MM.1S (cell line): ENCODE measurements around the gene ATL1.

ENCODE experiments used
- DNase-seq: peaks from one replicate; pipeline ENCODE4 v3.0.0-alpha.2; 2015
- H2AFZ ChIP-seq: fragments of 300-600 bp; sonication (generic); 2 replicates; pipeline ENCODE4 v1.6.0; 2016; ENCODE audit warnings: antibody characterized with exemption, low read length
- H3F3A ChIP-seq: fragments of 300-600 bp; sonication (generic); 2 replicates; pipeline ENCODE4 v1.6.1; 2016; ENCODE audit warnings: mild to moderate bottlenecking, antibody characterized with exemption, low read length, moderate library complexity, mixed read lengths; ENCODE audit not compliant: insufficient read depth
- H3K27ac ChIP-seq: fragments of 300-600 bp; sonication (generic); 2 replicates; pipeline ENCODE4 v1.5.1; 2016; ENCODE audit warnings: mild to moderate bottlenecking, low read length
- H3K27me3 ChIP-seq: fragments of 300-600 bp; sonication (generic); replicated peaks from 2 replicates; pipeline ENCODE4 v1.6.0; 2016; ENCODE audit warnings: low read length; ENCODE audit not compliant: insufficient read depth
- H3K36me3 ChIP-seq: fragments of 300-600 bp; sonication (generic); replicated peaks from 2 replicates; pipeline ENCODE4 v1.6.1; 2016; ENCODE audit warnings: mild to moderate bottlenecking, low read length, mixed read lengths; ENCODE audit not compliant: insufficient read depth
- H3K4me1 ChIP-seq: fragments of 300-600 bp; sonication (generic); 2 replicates; pipeline ENCODE4 v1.6.1; 2016; ENCODE audit warnings: low read length, mixed read lengths
- H3K4me2 ChIP-seq: fragments of 300-600 bp; sonication (generic); 2 replicates; pipeline ENCODE4 v1.6.0; 2016; ENCODE audit warnings: low read depth, low read length
- H3K4me3 ChIP-seq: fragments of 300-600 bp; sonication (generic); 2 replicates; pipeline ENCODE4 v1.5.1; 2016; ENCODE audit warnings: low read length, mixed read lengths
- H3K79me2 ChIP-seq: fragments of 300-600 bp; sonication (generic); 2 replicates; pipeline ENCODE4 v1.6.1; 2016; ENCODE audit warnings: mixed run types, low read length, mixed read lengths
- H3K9ac ChIP-seq: fragments of 300-600 bp; sonication (generic); 2 replicates; pipeline ENCODE4 v1.6.1; 2016; ENCODE audit warnings: low read length, mixed read lengths
- H3K9me2 ChIP-seq: fragments of 300-600 bp; sonication (generic); replicated peaks from 2 replicates; pipeline ENCODE4 v1.6.1; 2016; ENCODE audit warnings: mild to moderate bottlenecking, low read length, mixed read lengths; ENCODE audit not compliant: insufficient read depth
- H3K9me3 ChIP-seq: fragments of 300-600 bp; sonication (generic); replicated peaks from 2 replicates; pipeline ENCODE4 v1.6.1; 2016; ENCODE audit warnings: mild to moderate bottlenecking, low read length, mixed read lengths; ENCODE audit not compliant: insufficient read depth
- H4K20me1 ChIP-seq: fragments of 300-600 bp; sonication (generic); 2 replicates; pipeline ENCODE4 v1.6.1; 2016; ENCODE audit warnings: mild to moderate bottlenecking, low read length, moderate library complexity, mixed read lengths; ENCODE audit not compliant: insufficient read depth
- CTCF ChIP-seq: fragments of 300-600 bp; sonication (generic); IDR thresholded peaks from 2 replicates; pipeline ENCODE4 v1.5.1; 2016; ENCODE audit warnings: antibody characterized with exemption, low read length, mixed read lengths
- EZH2 ChIP-seq: fragments of 300-600 bp; sonication (generic); optimal IDR thresholded peaks from 2 replicates; pipeline ENCODE3; 2017; ENCODE audit warnings: low read depth, mild to moderate bottlenecking, antibody characterized with exemption, low read length, mixed read lengths
- EZH2phosphoT487 ChIP-seq: fragments of 300-600 bp; sonication (generic); IDR thresholded peaks from 2 replicates; pipeline ENCODE4 v1.6.1; 2018; ENCODE audit warnings: antibody characterized with exemption, low read length

ATL1 gene

DNA sequence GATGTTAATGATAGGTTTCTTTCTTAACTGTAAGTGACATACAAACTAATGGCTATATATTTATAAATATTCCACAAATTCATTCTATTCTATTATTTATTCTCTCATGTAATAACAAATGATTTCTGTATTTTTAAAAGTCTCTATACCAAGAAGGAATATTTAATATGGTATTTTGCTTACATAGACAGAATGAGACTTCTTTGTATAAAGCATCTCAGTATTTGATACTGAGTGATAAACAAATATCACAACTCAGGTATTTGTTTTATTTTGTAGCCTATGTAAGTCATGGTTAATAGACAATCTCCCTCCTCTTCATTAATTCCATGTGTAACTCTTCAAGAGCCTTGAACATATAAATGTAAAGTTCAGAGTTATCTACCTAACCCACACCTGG, 18.0 kb downstream of the ATL1 start:
- Histone ChIP-seq H3K79me2 (no peaks in the 10 kb centered on the region), H3K36me3 (no peaks in the 10 kb centered on the region), H3K27ac (no peak overlapping the region), H3K9me2 (no peaks in the 10 kb centered on the region), H3K4me1 (no peaks in the 10 kb centered on the region), H3K9ac (no peak overlapping the region), H3F3A (no peaks in the 10 kb centered on the region), H3K4me2 (no peak overlapping the region), H2AFZ (no peak overlapping the region), H3K27me3 (no peaks in the 10 kb centered on the region), H3K4me3 (no peak overlapping the region), H4K20me1 (no peaks in the 10 kb centered on the region), H3K9me3 (no peaks in the 10 kb centered on the region)
- DNase-seq = no peak
- TF ChIP-seq EZH2phosphoT487 (no peak), EZH2 (no peak), CTCF (no peak)

DNA sequence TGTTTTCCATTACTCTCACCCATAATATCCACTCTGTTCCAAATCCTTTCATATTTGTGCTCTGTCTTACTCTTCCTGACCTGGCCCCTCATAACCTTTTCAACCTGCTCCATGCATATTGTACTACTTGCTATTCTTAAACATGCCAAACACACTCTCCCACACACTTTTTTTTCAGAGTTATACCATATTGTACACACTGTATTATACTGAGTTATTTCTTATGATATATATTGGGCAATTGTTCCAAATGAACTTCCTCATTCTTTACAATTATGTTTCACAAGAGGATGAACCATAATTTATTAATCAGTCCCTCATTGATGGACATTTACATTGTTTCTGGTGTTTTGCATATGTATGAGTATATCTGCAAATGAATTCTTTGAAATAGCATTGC, 18.5 kb downstream of the ATL1 start:
- DNase-seq = no peak

DNA sequence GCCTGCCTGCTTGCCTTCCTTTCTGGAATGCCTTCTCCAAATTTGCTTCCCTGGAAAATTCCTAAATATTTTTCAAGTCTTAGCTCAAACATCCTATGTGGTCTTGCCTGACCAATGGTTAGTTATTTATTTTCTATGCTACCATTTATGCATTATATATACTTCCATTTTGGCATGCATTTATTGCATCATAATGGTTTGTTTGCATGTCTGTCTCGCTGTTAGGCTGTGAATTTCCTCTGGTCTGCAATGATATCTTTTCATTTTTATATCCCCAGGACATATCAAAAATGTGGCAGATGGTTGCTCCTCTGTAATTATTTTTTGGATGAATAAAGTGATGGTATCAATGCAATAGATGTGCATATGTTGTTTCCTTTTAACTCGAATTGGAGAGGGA, 30.5 kb downstream of the ATL1 start:
- no peaks in the 10 kb centered on the region for H4K20me1 ChIP-seq
- H3F3A ChIP-seq = no peaks in the 10 kb centered on the region
- H3K36me3 ChIP-seq = no peaks in the 10 kb centered on the region
- H3K9ac ChIP-seq = no peak overlapping the region
- no peaks in the 10 kb centered on the region for H3K4me1 ChIP-seq
- no peaks in the 10 kb centered on the region for H3K27me3 ChIP-seq
- DNase-seq = no peak
- no peak overlapping the region for H2AFZ ChIP-seq
- H3K9me3 ChIP-seq = no peaks in the 10 kb centered on the region
- H3K4me3 ChIP-seq = no peak overlapping the region
- H3K9me2 ChIP-seq = no peaks in the 10 kb centered on the region
- H3K27ac ChIP-seq = no peak overlapping the region
- no peak for TF ChIP-seq EZH2
- H3K79me2 ChIP-seq = no peaks in the 10 kb centered on the region
- no peak overlapping the region for H3K4me2 ChIP-seq

More for the DNA sequence above, 18.5 kb downstream of the ATL1 start:
- Histone ChIP-seq H3K4me1 (no peaks in the 10 kb centered on the region), H3F3A (no peaks in the 10 kb centered on the region), H3K36me3 (no peaks in the 10 kb centered on the region), H3K27ac (no peak overlapping the region), H4K20me1 (no peaks in the 10 kb centered on the region), H3K9ac (no peak overlapping the region), H3K79me2 (no peaks in the 10 kb centered on the region), H3K27me3 (no peaks in the 10 kb centered on the region), H3K9me3 (no peaks in the 10 kb centered on the region), H3K9me2 (no peaks in the 10 kb centered on the region), H3K4me3 (no peak overlapping the region), H2AFZ (no peak overlapping the region), H3K4me2 (no peak overlapping the region)
- TF ChIP-seq EZH2 (no peak), CTCF (no peak)

DNA sequence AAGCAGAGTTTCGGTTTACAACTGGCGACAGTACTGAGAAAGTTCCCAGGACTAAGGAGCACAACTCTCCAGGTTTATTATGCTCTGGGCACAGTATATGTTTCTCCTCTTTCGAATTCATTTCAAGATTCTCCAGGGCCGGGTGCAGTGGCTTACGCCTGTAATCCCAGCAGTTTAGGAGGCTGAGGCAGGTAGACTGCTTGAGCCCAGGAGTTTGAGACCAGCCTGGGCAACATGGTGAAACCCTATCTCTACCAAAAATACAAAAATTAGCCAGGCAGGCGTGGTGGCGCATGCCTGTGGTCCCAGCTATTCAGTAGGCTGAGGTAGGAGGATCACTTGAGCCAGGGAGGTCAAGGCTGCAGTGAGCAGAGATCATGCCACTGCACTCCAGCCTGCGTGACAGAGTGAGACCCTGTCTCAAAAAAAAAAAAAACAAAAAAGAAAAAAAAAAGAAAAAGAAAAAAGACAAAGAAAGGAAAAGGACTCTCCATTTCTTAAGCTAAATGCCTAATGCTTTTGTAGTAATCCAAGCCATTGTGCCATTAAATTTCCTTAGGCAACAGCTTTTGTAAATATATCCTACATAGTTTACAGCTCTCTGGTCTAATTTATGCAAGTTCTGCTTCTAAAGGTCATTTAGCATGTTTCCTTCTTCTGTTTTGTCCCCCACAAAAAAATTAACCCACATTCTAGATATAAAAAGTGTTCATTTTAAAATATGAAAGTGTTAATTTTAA, 34.8 kb downstream of the ATL1 start:
- no peaks in the 10 kb centered on the region for H3K4me1 ChIP-seq
- no peak for DNase-seq
- no peaks in the 10 kb centered on the region for H3K27me3 ChIP-seq
- H3F3A ChIP-seq = no peaks in the 10 kb centered on the region
- no peak overlapping the region for H3K27ac ChIP-seq
- H2AFZ ChIP-seq = no peak overlapping the region
- no peaks in the 10 kb centered on the region for H3K9me3 ChIP-seq
- no peak overlapping the region for H3K4me2 ChIP-seq
- no peak overlapping the region for H3K9ac ChIP-seq
- H3K36me3 ChIP-seq = no peaks in the 10 kb centered on the region
- H4K20me1 ChIP-seq = no peaks in the 10 kb centered on the region
- H3K79me2 ChIP-seq = no peaks in the 10 kb centered on the region
- H3K9me2 ChIP-seq = no peaks in the 10 kb centered on the region
- H3K4me3 ChIP-seq = no peak overlapping the region
- no peak for TF ChIP-seq CTCF
- no peak for TF ChIP-seq EZH2phosphoT487
- TF ChIP-seq EZH2 = no peak
